Fibroblast of pulmonary artery (primary cell): Measurements from ENCODE around the gene C14orf119.

Experiments used
- DNase-seq: peaks from one replicate; pipeline ENCODE4 v3.0.0-alpha.2; 2010; ENCODE audit warnings: low read depth
- H3K4me3 ChIP-seq: replicated peaks from 2 replicates; pipeline ENCODE4 v1.5.1; 2011; ENCODE audit warnings: low read depth, mild to moderate bottlenecking, control low read depth, low read length, moderate library complexity
- CTCF ChIP-seq: IDR thresholded peaks from 2 replicates; pipeline ENCODE4 v1.5.1; 2011; ENCODE audit warnings: mild to moderate bottlenecking, control low read depth, low read length, inconsistent platforms; ENCODE audit errors: missing control alignments

C14orf119 gene

DNA sequence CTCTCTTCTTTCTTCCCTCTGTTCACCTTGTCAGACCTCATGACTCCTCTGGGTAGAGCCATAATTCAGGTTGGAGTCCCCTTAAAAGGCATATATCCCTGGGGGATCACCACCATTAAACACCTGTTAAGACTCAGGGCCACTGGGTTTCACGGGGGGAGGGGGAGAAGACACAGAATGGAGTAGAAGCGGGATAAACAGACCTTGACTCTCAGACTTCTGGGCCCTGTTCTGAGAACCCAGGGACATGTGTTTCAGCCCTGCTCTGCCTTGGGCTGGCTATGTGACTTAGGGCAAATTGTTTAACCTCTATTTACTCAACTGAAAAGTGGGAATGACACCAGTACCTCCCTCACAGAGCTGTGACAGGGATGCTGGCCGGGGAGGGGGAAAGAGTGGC lies 42.6 kb upstream of the C14orf119 start:
- no peak for TF ChIP-seq CTCF
- no peak for DNase-seq

DNA sequence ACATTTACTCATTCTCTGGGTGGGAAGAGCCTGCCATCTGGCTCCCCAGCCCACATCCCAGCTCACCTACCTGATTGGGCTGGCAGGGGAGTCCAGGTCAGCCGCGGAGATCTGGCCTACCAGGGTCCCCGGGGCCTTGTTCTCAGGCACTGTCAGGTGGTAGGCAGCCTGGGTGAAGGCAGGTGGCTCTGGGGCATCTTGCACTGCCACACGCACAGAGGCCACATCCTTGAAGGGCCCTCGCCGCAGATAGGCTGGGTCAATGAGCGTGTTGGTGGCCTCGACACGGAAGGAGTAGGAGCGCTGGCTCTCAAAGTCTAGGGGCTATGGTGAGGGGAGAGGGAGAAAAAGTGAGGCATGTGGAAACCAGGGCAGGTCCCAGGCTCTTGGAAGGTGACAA lies 41.9 kb upstream of the C14orf119 start:
- DNase-seq = no peak
- H3K4me3 ChIP-seq = no peak overlapping the region
- TF ChIP-seq CTCF = no peak

More for the DNA sequence above, 42.6 kb upstream of the C14orf119 start:
- H3K4me3 ChIP-seq = no peak overlapping the region

- no peak for DNase-seq
- peak; percentile 29 for TF ChIP-seq CTCF
- H3K4me3 ChIP-seq = no peak overlapping the region
Observed at GRCh38 chr14:23054000-23054811, 41.1 kb upstream of the C14orf119 start.

DNA sequence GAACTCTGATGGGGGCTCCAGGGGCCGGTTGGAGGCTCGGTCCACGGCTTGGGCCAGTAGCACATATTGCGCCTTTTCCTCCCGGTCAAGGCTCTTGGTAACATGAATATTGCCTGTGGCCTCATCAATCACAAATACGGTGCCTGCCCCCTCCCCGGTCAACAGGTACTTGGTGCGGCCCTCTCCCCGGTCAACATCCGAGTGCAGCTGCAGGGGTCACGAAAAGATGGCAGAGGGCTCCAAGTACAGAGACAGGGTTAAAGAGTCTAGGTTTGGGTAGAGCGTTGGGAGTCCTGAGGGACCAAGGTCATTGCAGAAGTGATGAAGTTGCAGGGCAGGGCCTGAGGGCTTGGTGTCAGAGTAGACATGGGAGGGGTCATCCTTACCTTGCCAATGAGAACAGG lies 40.2 kb upstream of the C14orf119 start:
- no peak for DNase-seq
- no peak overlapping the region for H3K4me3 ChIP-seq
- TF ChIP-seq CTCF = no peak

GRCh38 chr14:23055621-23056144 lies 39.6 kb upstream of the C14orf119 start:
- H3K4me3 ChIP-seq = no peak overlapping the region
- TF ChIP-seq CTCF = no peak
- DNase-seq = no peak

DNA sequence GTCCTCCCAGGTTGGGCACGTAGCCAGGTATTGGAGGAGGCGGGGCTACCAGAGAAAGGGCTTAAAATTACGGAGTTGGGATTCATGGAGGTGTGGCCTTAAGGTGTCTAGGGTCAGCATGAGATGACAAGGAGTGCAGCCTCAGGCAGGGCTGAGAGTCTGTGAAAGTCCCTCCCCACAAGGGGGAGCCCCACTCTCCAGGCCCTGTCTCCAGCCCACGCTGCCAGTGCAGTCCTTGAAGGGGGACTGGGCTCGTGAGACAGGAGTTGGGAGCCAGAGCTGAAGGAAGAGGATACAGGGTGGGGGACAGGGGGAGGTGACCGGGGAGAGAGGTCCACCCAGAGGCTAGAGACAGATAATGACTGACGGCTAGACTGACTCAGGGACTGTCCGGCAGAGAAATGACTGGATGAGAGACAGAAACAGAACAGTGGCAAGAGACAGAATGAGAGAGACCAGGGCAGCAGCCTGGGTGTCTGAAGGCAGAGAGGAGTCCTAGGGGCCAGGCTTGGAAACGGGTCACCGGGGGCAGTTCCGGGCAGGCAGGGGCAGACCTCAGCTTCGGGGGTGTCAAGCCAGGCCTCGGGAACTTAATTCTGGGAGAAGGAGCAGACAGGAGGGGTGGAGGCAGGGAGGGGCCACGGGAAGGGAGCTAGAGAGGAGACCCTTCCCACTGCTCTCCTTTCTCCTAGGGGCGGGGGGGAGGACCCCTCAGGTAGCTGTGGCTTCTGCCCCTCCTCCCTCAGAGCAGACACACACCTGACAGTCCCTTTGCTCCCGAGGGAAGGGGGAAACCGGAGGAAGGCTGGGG lies 39.0 kb upstream of the C14orf119 start:
- peak; percentile 65 for DNase-seq
- H3K4me3 ChIP-seq = peak overlapping the region; percentile 55
- TF ChIP-seq CTCF = peak; percentile 74
